ENCODE measurements around the gene RNF11.

Gene RNF11

GRCh38 chr1:51302270-51302669 is 66.2 kb downstream of the RNF11 start:
- Histone ChIP-seq H3K27ac (ENCODE audit: low read length) (no peak overlapping the region), H4K20me1 (ENCODE audit: insufficient read depth, low read length) (no peaks in the 10 kb centered on the region), H3K9me3 (ENCODE audit: insufficient read depth, low read length, severe bottlenecking) (no peaks in the 10 kb centered on the region), H3K4me2 (ENCODE audit: insufficient read depth, low read length) (no peak overlapping the region), H3K79me2 (ENCODE audit: insufficient read depth, low read length) (no peaks in the 10 kb centered on the region), H3K4me1 (ENCODE audit: insufficient read depth, low read length) (peaks cover 1% of the 10 kb centered on the region), H3K4me3 (ENCODE audit: low read depth in 1 of 2, low read length in 2 of 2) (no peak overlapping the region), H3K9ac (ENCODE audit: low read depth, low read length) (no peak overlapping the region), H2AFZ (ENCODE audit: low read depth, low read length) (no peak overlapping the region), H3K27me3 (ENCODE audit: insufficient read depth, low read length, poor library complexity) (no peaks in the 10 kb centered on the region), H3K36me3 (ENCODE audit: insufficient read depth, low read length) (no peaks in the 10 kb centered on the region)
- DNase-seq (no peak), ATAC-seq (ENCODE audit: insufficient read depth, low read depth) (no peak)
- TF ChIP-seq EZH2 (IDR thresholded peaks at IDR 0.05; ENCODE audit: borderline replicate concordance, low read depth, low read length, severe bottlenecking) (no peak), CTCF (IDR thresholded peaks at IDR 0.05; ENCODE audit: borderline replicate concordance, extremely low read depth, low read length, poor library complexity, severe bottlenecking) (no peak)

- H3K9ac ChIP-seq (ENCODE audit: low read depth, low read length) = no peak overlapping the region
- TF ChIP-seq CTCF (IDR thresholded peaks at IDR 0.05; ENCODE audit: borderline replicate concordance, extremely low read depth, low read length, poor library complexity, severe bottlenecking) (no peak), EZH2 (IDR thresholded peaks at IDR 0.05; ENCODE audit: borderline replicate concordance, low read depth, low read length, severe bottlenecking) (no peak)
These were observed 66.7 kb downstream of the RNF11 start for GRCh38 chr1:51302746-51303145.

GRCh38 chr1:51303315-51303714 is 67.2 kb downstream of the RNF11 start:
- Histone ChIP-seq H3K4me1 (ENCODE audit: insufficient read depth, low read length) (no peaks in the 10 kb centered on the region), H4K20me1 (ENCODE audit: insufficient read depth, low read length) (no peaks in the 10 kb centered on the region), H3K27ac (ENCODE audit: low read length) (no peak overlapping the region), H3K9me3 (ENCODE audit: insufficient read depth, low read length, severe bottlenecking) (no peaks in the 10 kb centered on the region), H3K4me2 (ENCODE audit: insufficient read depth, low read length) (no peak overlapping the region), H3K4me3 (ENCODE audit: low read depth in 1 of 2, low read length in 2 of 2) (no peak overlapping the region), H3K27me3 (ENCODE audit: insufficient read depth, low read length, poor library complexity) (no peaks in the 10 kb centered on the region), H3K79me2 (ENCODE audit: insufficient read depth, low read length) (no peaks in the 10 kb centered on the region), H2AFZ (ENCODE audit: low read depth, low read length) (no peak overlapping the region), H3K9ac (ENCODE audit: low read depth, low read length) (no peak overlapping the region), H3K36me3 (ENCODE audit: insufficient read depth, low read length) (no peaks in the 10 kb centered on the region)
- DNase-seq = no peak
- no peak for TF ChIP-seq EZH2 (IDR thresholded peaks at IDR 0.05; ENCODE audit: borderline replicate concordance, low read depth, low read length, severe bottlenecking)
- TF ChIP-seq CTCF (IDR thresholded peaks at IDR 0.05; ENCODE audit: borderline replicate concordance, extremely low read depth, low read length, poor library complexity, severe bottlenecking) = no peak
- no peak for ATAC-seq (ENCODE audit: insufficient read depth, low read depth)

More at GRCh38 chr1:51302746-51303145, 66.7 kb downstream of the RNF11 start:
- DNase-seq = no peak
- H3K36me3 ChIP-seq (ENCODE audit: insufficient read depth, low read length) = no peaks in the 10 kb centered on the region
- H3K79me2 ChIP-seq (ENCODE audit: insufficient read depth, low read length) = no peaks in the 10 kb centered on the region
- H3K27me3 ChIP-seq (ENCODE audit: insufficient read depth, low read length, poor library complexity) = no peaks in the 10 kb centered on the region
- no peak overlapping the region for H3K27ac ChIP-seq (ENCODE audit: low read length)
- no peak overlapping the region for H2AFZ ChIP-seq (ENCODE audit: low read depth, low read length)
- no peaks in the 10 kb centered on the region for H3K9me3 ChIP-seq (ENCODE audit: insufficient read depth, low read length, severe bottlenecking)
- H3K4me2 ChIP-seq (ENCODE audit: insufficient read depth, low read length) = no peak overlapping the region
- H4K20me1 ChIP-seq (ENCODE audit: insufficient read depth, low read length) = no peaks in the 10 kb centered on the region
- no peaks in the 10 kb centered on the region for H3K4me1 ChIP-seq (ENCODE audit: insufficient read depth, low read length)
- no peak overlapping the region for H3K4me3 ChIP-seq (ENCODE audit: low read depth in 1 of 2, low read length in 2 of 2)
- no peak for ATAC-seq (ENCODE audit: insufficient read depth, low read depth)

- Histone ChIP-seq H3K27me3 (ENCODE audit: insufficient read depth, low read length, poor library complexity) (no peaks in the 10 kb centered on the region), H3K79me2 (ENCODE audit: insufficient read depth, low read length) (no peaks in the 10 kb centered on the region), H3K4me1 (ENCODE audit: insufficient read depth, low read length) (no peaks in the 10 kb centered on the region), H3K4me3 (ENCODE audit: low read depth in 1 of 2, low read length in 2 of 2) (no peak overlapping the region), H3K9ac (ENCODE audit: low read depth, low read length) (no peak overlapping the region), H4K20me1 (ENCODE audit: insufficient read depth, low read length) (no peaks in the 10 kb centered on the region), H3K4me2 (ENCODE audit: insufficient read depth, low read length) (no peak overlapping the region), H3K36me3 (ENCODE audit: insufficient read depth, low read length) (no peaks in the 10 kb centered on the region), H3K9me3 (ENCODE audit: insufficient read depth, low read length, severe bottlenecking) (no peaks in the 10 kb centered on the region), H3K27ac (ENCODE audit: low read length) (no peak overlapping the region), H2AFZ (ENCODE audit: low read depth, low read length) (no peak overlapping the region)
- no peak for TF ChIP-seq CTCF (IDR thresholded peaks at IDR 0.05; ENCODE audit: borderline replicate concordance, extremely low read depth, low read length, poor library complexity, severe bottlenecking)
- no peak for TF ChIP-seq EZH2 (IDR thresholded peaks at IDR 0.05; ENCODE audit: borderline replicate concordance, low read depth, low read length, severe bottlenecking)
- ATAC-seq (ENCODE audit: insufficient read depth, low read depth) (no peak), DNase-seq (no peak)
These were observed 67.7 kb downstream of the RNF11 start for GRCh38 chr1:51303751-51304251.

Data from DND-41 (cell line).